ENCODE results near the gene ZFAND2B.

DNA sequence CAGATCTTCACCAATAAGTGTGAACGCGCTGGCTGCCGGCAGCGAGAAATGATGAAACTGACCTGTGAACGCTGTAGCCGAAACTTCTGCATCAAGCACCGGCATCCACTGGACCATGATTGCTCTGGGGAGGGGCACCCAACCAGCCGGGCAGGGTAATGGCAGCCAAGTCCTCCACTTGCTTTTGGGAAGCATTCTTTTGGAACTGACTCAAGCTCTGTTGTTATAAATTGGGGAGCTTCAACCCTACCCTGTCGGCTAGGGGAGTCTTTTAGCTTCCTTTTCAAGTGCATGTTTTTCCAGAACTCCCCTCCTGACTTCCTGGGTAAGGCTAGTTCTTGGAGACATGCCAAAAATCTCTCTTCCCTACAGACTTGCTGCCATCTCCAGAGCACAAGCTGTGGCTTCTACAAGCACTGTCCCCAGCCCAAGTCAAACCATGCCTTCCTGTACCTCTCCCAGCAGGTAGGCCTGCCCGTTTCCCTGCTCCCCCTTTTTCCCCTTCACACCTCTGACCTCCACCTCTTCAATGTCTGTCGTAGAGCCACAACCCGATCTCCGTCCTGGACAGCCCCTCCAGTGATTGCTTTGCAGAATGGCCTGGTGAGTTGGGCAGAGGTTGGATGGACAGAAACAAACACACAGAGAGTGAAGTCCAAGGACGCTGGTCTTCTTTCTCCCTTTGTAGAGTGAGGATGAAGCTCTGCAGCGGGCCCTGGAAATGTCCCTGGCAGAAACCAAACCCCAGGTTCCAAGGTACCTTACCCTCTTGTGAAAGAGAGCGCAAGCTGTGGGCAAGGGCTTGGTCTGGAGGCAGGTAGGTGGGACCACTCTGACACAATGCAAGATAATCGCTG, 1.5 kb downstream of the ZFAND2B start:
- TF ChIP-seq EZH2 (IDR thresholded peaks at IDR 0.05): no peak
- TF ChIP-seq, protein P1, sequence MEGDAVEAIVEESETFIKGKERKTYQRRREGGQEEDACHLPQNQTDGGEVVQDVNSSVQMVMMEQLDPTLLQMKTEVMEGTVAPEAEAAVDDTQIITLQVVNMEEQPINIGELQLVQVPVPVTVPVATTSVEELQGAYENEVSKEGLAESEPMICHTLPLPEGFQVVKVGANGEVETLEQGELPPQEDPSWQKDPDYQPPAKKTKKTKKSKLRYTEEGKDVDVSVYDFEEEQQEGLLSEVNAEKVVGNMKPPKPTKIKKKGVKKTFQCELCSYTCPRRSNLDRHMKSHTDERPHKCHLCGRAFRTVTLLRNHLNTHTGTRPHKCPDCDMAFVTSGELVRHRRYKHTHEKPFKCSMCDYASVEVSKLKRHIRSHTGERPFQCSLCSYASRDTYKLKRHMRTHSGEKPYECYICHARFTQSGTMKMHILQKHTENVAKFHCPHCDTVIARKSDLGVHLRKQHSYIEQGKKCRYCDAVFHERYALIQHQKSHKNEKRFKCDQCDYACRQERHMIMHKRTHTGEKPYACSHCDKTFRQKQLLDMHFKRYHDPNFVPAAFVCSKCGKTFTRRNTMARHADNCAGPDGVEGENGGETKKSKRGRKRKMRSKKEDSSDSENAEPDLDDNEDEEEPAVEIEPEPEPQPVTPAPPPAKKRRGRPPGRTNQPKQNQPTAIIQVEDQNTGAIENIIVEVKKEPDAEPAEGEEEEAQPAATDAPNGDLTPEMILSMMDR (IDR thresholded peaks at IDR 0.05 in 2 of 3, conservative IDR thresholded peaks at IDR 0.05 in 1 of 3; ENCODE audit: borderline replicate concordance in 1 of 3, insufficient read depth in 1 of 3, low read depth in 2 of 3, low read length in 2 of 3): no peak
- no peak for TF ChIP-seq EGR1 (IDR thresholded peaks at IDR 0.05; ENCODE audit: low read depth)
- TF ChIP-seq, protein P2, sequence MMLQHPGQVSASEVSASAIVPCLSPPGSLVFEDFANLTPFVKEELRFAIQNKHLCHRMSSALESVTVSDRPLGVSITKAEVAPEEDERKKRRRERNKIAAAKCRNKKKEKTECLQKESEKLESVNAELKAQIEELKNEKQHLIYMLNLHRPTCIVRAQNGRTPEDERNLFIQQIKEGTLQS (IDR thresholded peaks at IDR 0.05): no peak
- no peak for TF ChIP-seq POLR2AphosphoS5 (IDR thresholded peaks at IDR 0.05; ENCODE audit: low read depth, low read length)
- TF ChIP-seq ZNF274 (IDR thresholded peaks at IDR 0.05; ENCODE audit: low read depth, low read length): no peak
- no peak for TF ChIP-seq SRF (IDR thresholded peaks at IDR 0.05; ENCODE audit: low read depth)
- TF ChIP-seq YY1 (IDR thresholded peaks at IDR 0.05; ENCODE audit: extremely low read depth, insufficient replicate concordance, low read depth, low read length): no peak
- TF ChIP-seq, protein P3, sequence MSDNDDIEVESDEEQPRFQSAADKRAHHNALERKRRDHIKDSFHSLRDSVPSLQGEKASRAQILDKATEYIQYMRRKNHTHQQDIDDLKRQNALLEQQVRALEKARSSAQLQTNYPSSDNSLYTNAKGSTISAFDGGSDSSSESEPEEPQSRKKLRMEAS (IDR thresholded peaks at IDR 0.05): no peak
